H9 (cell line): ENCODE measurements around the gene CENPI. TPM values are rescaled to one million over a fixed set of nuclear protein-coding genes. Genes with fewer than 3 reads are reported as not detected.

ENCODE experiments used
- DNase-seq: peaks from one replicate; pipeline ENCODE4 v3.0.0-alpha.2; 2017
- H2AFZ ChIP-seq: one replicate; pipeline ENCODE4 v1.6.1; 2013; ENCODE audit warnings: mild to moderate bottlenecking, low read length, control low read depth, moderate library complexity
- H2AK5ac ChIP-seq: 2 replicates; pipeline ENCODE4 v1.6.1; 2013; ENCODE audit warnings: low read length, control low read depth, mixed read lengths; ENCODE audit not compliant: insufficient read length
- H2BK120ac ChIP-seq: one replicate; pipeline ENCODE4 v1.6.1; 2013; ENCODE audit warnings: low read depth, mild to moderate bottlenecking, low read length, control low read depth, inconsistent platforms; ENCODE audit not compliant: poor library complexity, severe bottlenecking
- H2BK12ac ChIP-seq: 2 replicates; pipeline ENCODE4 v1.6.1; 2013; ENCODE audit warnings: low read length, control low read depth, mixed read lengths, low read depth; ENCODE audit not compliant: insufficient read length
- H2BK15ac ChIP-seq: 2 replicates; pipeline ENCODE4 v1.6.1; 2013; ENCODE audit warnings: low read depth, low read length, control low read depth
- H2BK20ac ChIP-seq: one replicate; pipeline ENCODE4 v1.6.1; 2013; ENCODE audit warnings: low read depth, mild to moderate bottlenecking, low read length, control low read depth, inconsistent platforms; ENCODE audit not compliant: poor library complexity, severe bottlenecking
- H2BK5ac ChIP-seq: 2 replicates; pipeline ENCODE4 v1.6.1; 2013; ENCODE audit warnings: low read length, control low read depth, mixed read lengths; ENCODE audit not compliant: insufficient read length
- H3K14ac ChIP-seq: 2 replicates; pipeline ENCODE4 v1.6.1; 2013; ENCODE audit warnings: low read length, control low read depth; ENCODE audit not compliant: insufficient read depth
- H3K18ac ChIP-seq: 2 replicates; pipeline ENCODE4 v1.6.1; 2013; ENCODE audit warnings: low read depth, mild to moderate bottlenecking, mixed read lengths, low read length, control low read depth; ENCODE audit not compliant: insufficient read length
- H3K23ac ChIP-seq: 2 replicates; pipeline ENCODE4 v1.6.1; 2013; ENCODE audit warnings: low read length, control low read depth, mixed read lengths, low read depth; ENCODE audit not compliant: insufficient read length
- H3K23me2 ChIP-seq: 2 replicates; pipeline ENCODE4 v1.6.1; 2013; ENCODE audit warnings: low read depth, mild to moderate bottlenecking, mixed read lengths, low read length, control low read depth; ENCODE audit not compliant: insufficient read length, poor library complexity, severe bottlenecking
- H3K27ac ChIP-seq: 2 replicates; pipeline ENCODE4 v1.5.1; 2013; ENCODE audit warnings: low read length, control low read depth, mixed read lengths, low read depth; ENCODE audit not compliant: insufficient read length
- H3K27me3 ChIP-seq: 2 replicates; pipeline ENCODE4 v1.6.1; 2013; ENCODE audit warnings: low read length, control low read depth, inconsistent platforms; ENCODE audit not compliant: insufficient read depth
- H3K4ac ChIP-seq: 2 replicates; pipeline ENCODE4 v1.6.1; 2013; ENCODE audit warnings: low read depth, mild to moderate bottlenecking, control low read depth, inconsistent platforms, low read length, moderate library complexity
- H3K4me1 ChIP-seq: 2 replicates; pipeline ENCODE4 v1.6.1; 2013; ENCODE audit warnings: low read length, control low read depth, inconsistent platforms; ENCODE audit not compliant: insufficient read depth
- H3K4me2 ChIP-seq: 2 replicates; pipeline ENCODE4 v1.6.1; 2013; ENCODE audit warnings: low read length, control low read depth, mixed read lengths; ENCODE audit not compliant: insufficient read length, insufficient read depth
- H3K56ac ChIP-seq: 2 replicates; pipeline ENCODE4 v1.6.1; 2013; ENCODE audit warnings: low read depth, mild to moderate bottlenecking, mixed read lengths, low read length, control low read depth; ENCODE audit not compliant: insufficient read length
- H3K79me1 ChIP-seq: 2 replicates; pipeline ENCODE4 v1.6.1; 2013; ENCODE audit warnings: low read depth, mild to moderate bottlenecking, moderate library complexity, low read length, control low read depth, inconsistent platforms; ENCODE audit not compliant: insufficient read depth, poor library complexity, severe bottlenecking
- H3K79me2 ChIP-seq: 2 replicates; pipeline ENCODE4 v1.6.1; 2013; ENCODE audit warnings: low read length, control low read depth, inconsistent platforms; ENCODE audit not compliant: insufficient read depth
- H3K9ac ChIP-seq: 2 replicates; pipeline ENCODE4 v1.6.1; 2013; ENCODE audit warnings: low read length, control low read depth, mixed read lengths; ENCODE audit not compliant: insufficient read length; ENCODE audit errors: extremely low read depth
- H3K9me3 ChIP-seq: one replicate; pipeline ENCODE4 v1.6.1; 2013; ENCODE audit warnings: low read depth, low read length, inconsistent platforms; ENCODE audit not compliant: control insufficient read depth
- H3T11ph ChIP-seq: one replicate; pipeline ENCODE4 v1.6.1; 2013; ENCODE audit warnings: mild to moderate bottlenecking, low read length, control low read depth, inconsistent platforms
- H4K20me1 ChIP-seq: one replicate; pipeline ENCODE4 v1.6.1; 2013; ENCODE audit not compliant: control insufficient read depth, insufficient read length, insufficient read depth
- H4K5ac ChIP-seq: 2 replicates; pipeline ENCODE4 v1.6.1; 2013; ENCODE audit warnings: low read depth, mild to moderate bottlenecking, mixed read lengths, low read length, control low read depth; ENCODE audit not compliant: insufficient read length
- H4K8ac ChIP-seq: replicated peaks from 2 replicates; pipeline ENCODE4 v1.6.1; 2013; ENCODE audit warnings: low read length, control low read depth, mixed read lengths, low read depth; ENCODE audit not compliant: insufficient read length
- H4K91ac ChIP-seq: 2 replicates; pipeline ENCODE4 v1.6.1; 2013; ENCODE audit warnings: low read depth, mild to moderate bottlenecking, moderate library complexity, mixed read lengths, low read length, control low read depth; ENCODE audit not compliant: insufficient read length
- H3K27ac Mint-ChIP-seq, 3 experiments: 2 replicates in 2 of 3; 3 replicates in 1 of 3; pipeline ENCODE4 v1.8.0; 2020 to 2021; ENCODE audit warnings: mixed read lengths in 3 of 3, mild to moderate bottlenecking in 1 of 3, moderate library complexity in 1 of 3
- H3K27me3 Mint-ChIP-seq: 2 replicates; pipeline ENCODE4 v1.8.0; 2021; ENCODE audit warnings: low read depth, mild to moderate bottlenecking, moderate library complexity, mixed read lengths
- H3K36me3 Mint-ChIP-seq, 3 experiments: 2 replicates in 2 of 3; 3 replicates in 1 of 3; pipeline ENCODE4 v1.8.0; 2020 to 2021; ENCODE audit warnings: low read depth in 3 of 3, mixed read lengths in 3 of 3; ENCODE audit not compliant: insufficient read depth in 1 of 3
- H3K4me1 Mint-ChIP-seq, 2 experiments: 2 replicates each; pipeline ENCODE4 v1.8.0; 2020; ENCODE audit warnings: mixed read lengths in 2 of 2
- H3K4me3 Mint-ChIP-seq, 2 experiments: 2 replicates in 1 of 2; 3 replicates in 1 of 2; pipeline ENCODE4 v1.8.0; 2020 to 2021; ENCODE audit warnings: mild to moderate bottlenecking in 2 of 2, mixed read lengths in 2 of 2, moderate library complexity in 1 of 2
- H3K9me3 Mint-ChIP-seq, 2 experiments: 2 replicates in 1 of 2; 3 replicates in 1 of 2; pipeline ENCODE4 v1.8.0; 2020; ENCODE audit warnings: mild to moderate bottlenecking in 2 of 2, mixed read lengths in 2 of 2, moderate library complexity in 1 of 2
- CTCF ChIP-seq: fragments of 200-600 bp; sonication (generic); conservative IDR thresholded peaks from 3 replicates; pipeline ENCODE4 v1.8.0; 2021; ENCODE audit warnings: antibody characterized with exemption, mild to moderate bottlenecking
- WGBS: extraction: QIAGEN DNeasy Blood & Tissue Kit; methylation state at CpG from one replicate; pipeline ENCODE4 v1.1.7; 2013; ENCODE audit warnings: missing lambda C conversion rate, low lambda C conversion rate, mixed read lengths; ENCODE audit not compliant: insufficient read length; ENCODE audit errors: extremely low coverage; 5-methylcytosine and 5-hydroxymethylcytosine counted together
- total RNA-seq: library from RNA; stranded (reverse); gene quantifications from 2 replicates; pipeline ENCODE4 v1.2.1, GENCODE V29; 2021

CENPI gene
- total RNA-seq, 1 experiment from 2014 or later = 20.0 TPM

- Histone ChIP-seq H3T11ph (no peak overlapping the region), H3K4ac (no peak overlapping the region), H4K5ac (no peak overlapping the region), H3K18ac (no peak overlapping the region), H3K4me1 (no peaks in the 10 kb centered on the region), H3K23ac (no peak overlapping the region), H3K27me3 (no peaks in the 10 kb centered on the region), H3K9ac (no peak overlapping the region), H3K27ac (no peak overlapping the region), H2BK15ac (no peak overlapping the region), H4K8ac (no peak overlapping the region), H3K9me3 (peaks cover 18% of the 10 kb centered on the region), H2BK120ac (no peak overlapping the region), H4K91ac (no peak overlapping the region), H2AFZ (no peak overlapping the region), H2BK12ac (no peak overlapping the region), H3K23me2 (no peaks in the 10 kb centered on the region), H2BK5ac (no peak overlapping the region), H2BK20ac (no peak overlapping the region), H2AK5ac (no peak overlapping the region), H3K56ac (no peak overlapping the region), H3K79me1 (no peaks in the 10 kb centered on the region), H3K4me2 (no peak overlapping the region), H3K14ac (no peak overlapping the region), H3K79me2 (no peaks in the 10 kb centered on the region), H4K20me1 (no peaks in the 10 kb centered on the region)
- H3K4me1 Mint-ChIP-seq = peaks cover 5 to 6% of the 10 kb centered on the region in 2 experiments; a peak in 3 of 4 replicates
- no peak for TF ChIP-seq CTCF
- no CpG with 5 or more reads among the region's 3 CpGs for WGBS
- H3K4me3 Mint-ChIP-seq = no peak overlapping the region; a peak in 1 of 5 replicates
- DNase-seq = no peak
- peaks cover 1% of the 10 kb centered on the region; the same call in 1 of the 2 replicates for H3K27me3 Mint-ChIP-seq
- peaks cover 5 to 11% (median 10%) of the 10 kb centered on the region in 3 experiments for H3K36me3 Mint-ChIP-seq
- H3K9me3 Mint-ChIP-seq = peaks cover 58 to 64% of the 10 kb centered on the region in 2 experiments
- no peak overlapping the region for H3K27ac Mint-ChIP-seq
Observed at GRCh38 chrX:101057093-101057714, 40.8 kb upstream of the CENPI start.
